Stromal cell of bone marrow (primary cell): ENCODE measurements around the gene SCYGR4.
"Not testable (repeated sequence)": the region's sequence is repeated elsewhere in the genome, so short reads cannot be mapped to it uniquely, and the experiment has no call there.

Source experiments
- DNase-seq: peaks from one replicate; pipeline ENCODE4 v3.0.0-alpha.2; 2012; ENCODE audit warnings: low read depth

The SCYGR4 gene

DNA sequence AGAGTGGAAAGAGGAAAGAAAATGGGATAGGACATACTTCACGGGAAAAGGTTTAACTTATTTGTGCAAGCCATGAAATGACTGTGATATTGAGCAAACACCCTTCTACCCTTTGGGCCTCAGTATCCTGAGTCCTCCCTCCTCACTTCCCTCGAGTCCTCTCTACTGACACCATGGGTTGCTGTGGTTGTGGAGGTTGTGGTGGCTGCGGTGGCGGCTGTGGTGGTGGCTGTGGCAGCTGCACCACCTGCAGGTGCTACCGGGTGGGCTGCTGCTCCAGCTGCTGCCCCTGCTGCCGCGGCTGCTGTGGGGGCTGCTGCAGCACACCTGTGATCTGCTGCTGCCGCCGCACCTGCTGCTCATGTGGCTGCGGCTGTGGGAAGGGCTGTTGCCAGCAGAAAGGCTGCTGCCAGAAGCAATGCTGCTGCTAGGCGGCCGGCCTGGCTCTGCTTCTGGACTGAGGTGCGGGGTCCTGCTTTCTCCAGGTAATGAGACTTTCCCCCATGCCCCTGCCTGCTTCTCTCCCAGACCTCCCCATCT, 49.4 kb downstream of the SCYGR4 start, which contains the start of gene SCYGR5:
TSS of gene SCYGR5 (plus strand) at position 174 of the 540 bp plus-strand sequence. CDS start at position 174, 0 bp downstream.
- DNase-seq: not testable (repeated sequence)
